Myometrial cell (primary cell): ENCODE results near the gene KCNK16. TPM values are rescaled to one million over a fixed set of nuclear protein-coding genes. Genes with fewer than 3 reads are reported as not detected.

Source experiments
- total RNA-seq: library from RNA; depleted of rRNA; stranded (reverse); fragments of >200 nt; gene quantifications from 2 replicates; pipeline ENCODE4 v1.2.3, GENCODE V29; 2015

KCNK16 gene
- not detected in 2 replicates for total RNA-seq

GRCh38 chr6:39322306-39322850 lies at the start of gene KCNK16:
Gene KCNK16 (minus strand): TSS chr6:39322702. CDS start chr6:39322540, 162 bp downstream.

DNA sequence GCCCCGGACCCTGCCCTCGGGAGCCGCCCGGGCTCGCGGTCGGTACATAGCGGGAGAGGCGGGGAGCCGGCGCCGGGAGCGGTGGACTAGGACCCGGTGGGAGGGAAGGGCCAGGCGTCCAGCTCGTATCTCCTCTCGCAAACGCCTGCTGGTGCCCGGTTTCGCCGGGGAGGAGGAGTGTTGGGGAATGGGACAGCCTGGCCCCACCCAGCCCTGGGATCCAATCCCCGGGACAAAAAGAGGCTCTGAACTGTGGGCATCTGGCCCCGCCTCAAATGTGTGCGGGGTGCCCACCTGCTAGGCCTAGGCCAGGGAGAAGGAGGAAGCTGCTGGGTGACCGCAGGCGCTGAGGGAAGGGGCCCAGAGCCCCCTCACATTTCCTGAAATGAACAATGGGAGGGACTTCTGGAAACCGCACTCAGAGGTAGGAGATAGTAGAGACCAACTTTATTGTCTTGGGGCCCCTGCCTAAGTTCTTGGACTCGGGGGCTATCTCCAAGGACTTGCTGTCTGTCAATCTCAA lies 8.2 kb downstream of the KCNK16 start, which contains the start of gene KCNK17:
TSS of gene KCNK17 (minus strand) at position 147 of the 523 bp plus-strand sequence. CDS start at position 48, 99 bp downstream.

Other genes starting within 250 kb of the KCNK16 start
- gene SAYSD1, start 207.5 kb downstream of the KCNK16 start, total RNA-seq, result 9.5 and 14.0 TPM in 2 replicates
- gene KCNK5, start 93.2 kb downstream of the KCNK16 start, total RNA-seq, result not detected in 2 replicates
- not detected in 2 replicates for gene KCNK17, start 8.3 kb downstream of the KCNK16 start, total RNA-seq